AG04449 (cell line): ENCODE data around the gene OR4D1.
A peak's percentile ranks its signal among the peaks of the same experiment; 100 is the strongest.

Experiments used
- CTCF ChIA-PET: fragments of 350-600 bp; formaldehyde crosslinking; extraction: SDS; loops from one replicate; lab custom pipeline; 2021; ENCODE audit warnings: antibody characterized with exemption; lab: Yijun Ruan, JAX
- POLR2A ChIA-PET: fragments of 400-600, 350-600 bp; formaldehyde crosslinking; extraction: SDS; loops from one replicate; lab custom pipeline; 2020; ENCODE audit warnings: antibody characterized with exemption, inconsistent platforms; lab: Yijun Ruan, JAX
- DNase-seq: peaks from one replicate; pipeline ENCODE4 v3.0.0-alpha.2; 2010; ENCODE audit warnings: low read depth, low spot score
- H3K4me3 ChIP-seq: 2 replicates; pipeline ENCODE4 v1.5.1; 2011; ENCODE audit warnings: low read depth, mild to moderate bottlenecking, control low read depth, low read length
- CTCF ChIP-seq: IDR thresholded peaks from one replicate; pipeline ENCODE4 v1.5.1; 2011; ENCODE audit warnings: mild to moderate bottlenecking, moderate library complexity, low read length, control low read depth, inconsistent platforms; ENCODE audit not compliant: insufficient read depth; ENCODE audit errors: missing control alignments

OR4D1 gene

GRCh38 chr17:58195518-58196123, 47.4 kb downstream of the OR4D1 start:
- ChIA-PET POLR2A (interaction anchor here (0.7 kb wide), 1 partner anchor 24 kb away, joined by 3 read pairs; the partner anchor contains the start of gene MKS1), CTCF (no interaction called here)
- H3K4me3 ChIP-seq = no peak overlapping the region
- no peak for DNase-seq
- no peak for TF ChIP-seq CTCF

- H3K4me3 ChIP-seq = no peak overlapping the region
- no peak for TF ChIP-seq CTCF
- no peak for DNase-seq
- POLR2A ChIA-PET = interaction anchor here (0.7 kb wide), 1 partner anchor 23 kb away, joined by 3 read pairs; the partner anchor contains the start of gene MKS1
- CTCF ChIA-PET = no interaction called here
Measured at GRCh38 chr17:58196610-58197009, 48.4 kb downstream of the OR4D1 start.

GRCh38 chr17:58200024-58200633, 51.9 kb downstream of the OR4D1 start:
- ChIA-PET POLR2A (interaction anchor here (1.0 kb wide), 1 partner anchor 19 kb away, joined by 3 read pairs; the partner anchor contains the start of gene MKS1), CTCF (interaction anchor here (0.9 to 2.5 kb wide), 16 partner anchors 8 to 417 kb away, joined by 3 to 16 read pairs (median 5); partner anchors contain the start of gene MKS1)
- no peak for DNase-seq
- H3K4me3 ChIP-seq = no peak overlapping the region
- peak; percentile 71 for TF ChIP-seq CTCF

- POLR2A ChIA-PET = no interaction called here
- CTCF ChIA-PET = interaction anchor here (2.3 kb wide), 1 partner anchor 9 kb away, joined by 7 read pairs; no protein-coding TSS in a partner anchor
- no peak for TF ChIP-seq CTCF
- no peak for DNase-seq
- H3K4me3 ChIP-seq = no peak overlapping the region
Measured at GRCh38 chr17:58202859-58203258, 54.7 kb downstream of the OR4D1 start.

- ChIA-PET POLR2A (no interaction called here), CTCF (no interaction called here)
- no peak for DNase-seq
- H3K4me3 ChIP-seq = no peak overlapping the region
- no peak for TF ChIP-seq CTCF
Measured at GRCh38 chr17:58204796-58205195, 56.6 kb downstream of the OR4D1 start.

GRCh38 chr17:58205936-58206335, 57.8 kb downstream of the OR4D1 start:
- POLR2A ChIA-PET = no interaction called here
- TF ChIP-seq CTCF = no peak
- H3K4me3 ChIP-seq = no peak overlapping the region
- no peak for DNase-seq
- CTCF ChIA-PET = interaction anchor here (0.6 to 0.9 kb wide), 2 partner anchors 9 to 29 kb away, joined by 3 read pairs; no protein-coding TSS in a partner anchor
